GM23338 (cell line): Measurements from ENCODE around the gene ARID3A. TPM values are rescaled to one million over a fixed set of nuclear protein-coding genes. Genes with fewer than 3 reads are reported as not detected.

Experiments used
- ATAC-seq: fragments of 200-7000 bp; cut with Tn5 transposase; 3 replicates; pipeline ENCODE4 v1.9.1; 2020
- DNase-seq: peaks from one replicate; pipeline ENCODE4 v3.0.0-alpha.2; 2015; ENCODE audit warnings: low spot score
- H2AFZ ChIP-seq: fragments of 200-600 bp; sonication (generic); 2 replicates; pipeline ENCODE4 v1.8.0; 2016; ENCODE audit warnings: antibody characterized with exemption, mild to moderate bottlenecking, moderate library complexity
- H3F3A ChIP-seq: fragments of 200-600 bp; sonication (generic); replicated peaks from 2 replicates; pipeline ENCODE4 v1.8.0; 2017; ENCODE audit warnings: antibody characterized with exemption, mixed run types, low read depth
- H3K27ac ChIP-seq: fragments of 200-600 bp; sonication (generic); 2 replicates; pipeline ENCODE4 v1.6.1; 2016; ENCODE audit warnings: low read depth
- H3K27me3 ChIP-seq: fragments of 200-600 bp; sonication (generic); 2 replicates; pipeline ENCODE4 v1.8.0; 2016; ENCODE audit warnings: mild to moderate bottlenecking, mixed run types, moderate library complexity; ENCODE audit not compliant: insufficient read depth
- H3K36me3 ChIP-seq: fragments of 200-600 bp; sonication (generic); 2 replicates; pipeline ENCODE4 v1.8.0; 2016; ENCODE audit warnings: mild to moderate bottlenecking; ENCODE audit not compliant: insufficient read depth
- H3K4me1 ChIP-seq: fragments of 200-600 bp; sonication (generic); 2 replicates; pipeline ENCODE4 v1.8.0; 2016; ENCODE audit warnings: mild to moderate bottlenecking, moderate library complexity; ENCODE audit not compliant: insufficient read depth
- H3K4me2 ChIP-seq: fragments of 200-600 bp; sonication (generic); 2 replicates; pipeline ENCODE4 v1.7.1; 2017; ENCODE audit warnings: mixed run types
- H3K4me3 ChIP-seq: fragments of 200-600 bp; sonication (generic); 2 replicates; pipeline ENCODE4 v1.6.1; 2016; ENCODE audit warnings: mixed run types
- H3K79me2 ChIP-seq: fragments of 200-600 bp; sonication (generic); replicated peaks from 2 replicates; pipeline ENCODE4 v1.8.0; 2017; ENCODE audit warnings: mild to moderate bottlenecking; ENCODE audit not compliant: insufficient read depth
- H3K9me2 ChIP-seq: fragments of 200-600 bp; sonication (generic); 2 replicates; pipeline ENCODE4 v1.8.0; 2017; ENCODE audit not compliant: insufficient read depth
- H4K20me1 ChIP-seq: fragments of 200-600 bp; sonication (generic); replicated peaks from 2 replicates; pipeline ENCODE4 v1.8.0; 2017; ENCODE audit warnings: mild to moderate bottlenecking; ENCODE audit not compliant: insufficient read depth
- H3K27ac Mint-ChIP-seq: 2 replicates; pipeline ENCODE4 v1.8.0; 2020; ENCODE audit warnings: inconsistent platforms, mild to moderate bottlenecking, moderate library complexity, mixed read lengths
- H3K27me3 Mint-ChIP-seq: 3 replicates; pipeline ENCODE4 v1.8.0; 2022; ENCODE audit warnings: low read depth, mild to moderate bottlenecking, moderate library complexity, mixed read lengths, inconsistent platforms; ENCODE audit not compliant: insufficient read depth, poor library complexity
- H3K36me3 Mint-ChIP-seq: 3 replicates; pipeline ENCODE4 v1.8.0; 2021; ENCODE audit warnings: low read depth, mild to moderate bottlenecking, inconsistent platforms, moderate library complexity, mixed read lengths
- H3K4me1 Mint-ChIP-seq: 3 replicates; pipeline ENCODE4 v1.8.0; 2020; ENCODE audit warnings: mild to moderate bottlenecking, inconsistent platforms, mixed read lengths
- H3K4me3 Mint-ChIP-seq: 3 replicates; pipeline ENCODE4 v1.8.0; 2021; ENCODE audit warnings: moderate library complexity, mild to moderate bottlenecking, inconsistent platforms, mixed read lengths
- H3K9me3 Mint-ChIP-seq: 3 replicates; pipeline ENCODE4 v1.8.0; 2020; ENCODE audit warnings: moderate library complexity, mild to moderate bottlenecking, inconsistent platforms, mixed read lengths
- CREB1 ChIP-seq: fragments of 250-450 bp; sonication (Bioruptor Pico); IDR thresholded peaks from 2 replicates; pipeline ENCODE4 v1.5.0; 2020; ENCODE audit warnings: low read depth, mild to moderate bottlenecking, moderate library complexity
- EZH2 ChIP-seq: fragments of 200-600 bp; sonication (generic); IDR thresholded peaks from one replicate; pipeline ENCODE4 v1.8.0; 2017; ENCODE audit warnings: antibody characterized with exemption, mild to moderate bottlenecking, low read depth; ENCODE audit not compliant: unreplicated experiment
- JUNB ChIP-seq: IDR thresholded peaks from one replicate; pipeline ENCODE4 v1.6.1; 2016; ENCODE audit warnings: antibody characterized with exemption; ENCODE audit not compliant: unreplicated experiment
- POLR2AphosphoS5 ChIP-seq: IDR thresholded peaks from 2 replicates; pipeline ENCODE4 v1.6.1; 2016; ENCODE audit warnings: antibody characterized with exemption, low read depth
- ZNF114 ChIP-seq: fragments of 250-450 bp; sonication (Bioruptor Pico); IDR thresholded peaks from 2 replicates; pipeline ENCODE4 v1.5.0; 2020; ENCODE audit warnings: mild to moderate bottlenecking, moderate library complexity
- ZNF331 ChIP-seq: fragments of 250-450 bp; sonication (Bioruptor Pico); IDR thresholded peaks from 2 replicates; pipeline ENCODE4 v1.5.0; 2020; ENCODE audit warnings: low read depth, mild to moderate bottlenecking, moderate library complexity
- polyA plus RNA-seq: library from polyadenylated mRNA; unstranded; fragments of >200 nt; fragmentation: Nextera tagmentation; extraction: Ambion mirVana; gene quantifications from 2 replicates; pipeline ENCODE4 v1.2.1, GENCODE V29; 2016
- total RNA-seq: library from RNA; depleted of rRNA; stranded (reverse); fragments of >200 nt; shearing (Covaris generic); gene quantifications from 2 replicates; pipeline ENCODE4 v1.2.3, GENCODE V29; 2014
- TF ChIP-seq, protein P1 (sequence below): IDR thresholded peaks from one replicate; pipeline ENCODE4 v1.6.1; 2018; ENCODE audit warnings: antibody characterized with exemption; ENCODE audit not compliant: unreplicated experiment
- TF ChIP-seq, protein P2 (sequence below): IDR thresholded peaks from 2 replicates; pipeline ENCODE4 v1.6.1; 2016; ENCODE audit warnings: antibody characterized with exemption
- TF ChIP-seq, protein P3 (sequence below): fragments of 250-450 bp; sonication (Bioruptor Pico); IDR thresholded peaks from 2 replicates; pipeline ENCODE4 v1.5.0; 2020; ENCODE audit warnings: mild to moderate bottlenecking, moderate library complexity
- TF ChIP-seq, protein P4 (sequence below), 2 experiments: fragments of 200-600 bp in 1 of 2; sonication (generic) in 1 of 2; conservative IDR thresholded peaks; 2 replicates each; pipeline versions ENCODE4 v1.5.1 to v1.6.1; 2016 to 2017; ENCODE audit warnings: antibody characterized with exemption in 2 of 2, low read depth in 2 of 2, mild to moderate bottlenecking in 2 of 2, moderate library complexity in 1 of 2

The ARID3A gene
- total and polyA plus RNA-seq, 2 experiments from 2014 or later = 33.6 to 51.6 TPM

DNA sequence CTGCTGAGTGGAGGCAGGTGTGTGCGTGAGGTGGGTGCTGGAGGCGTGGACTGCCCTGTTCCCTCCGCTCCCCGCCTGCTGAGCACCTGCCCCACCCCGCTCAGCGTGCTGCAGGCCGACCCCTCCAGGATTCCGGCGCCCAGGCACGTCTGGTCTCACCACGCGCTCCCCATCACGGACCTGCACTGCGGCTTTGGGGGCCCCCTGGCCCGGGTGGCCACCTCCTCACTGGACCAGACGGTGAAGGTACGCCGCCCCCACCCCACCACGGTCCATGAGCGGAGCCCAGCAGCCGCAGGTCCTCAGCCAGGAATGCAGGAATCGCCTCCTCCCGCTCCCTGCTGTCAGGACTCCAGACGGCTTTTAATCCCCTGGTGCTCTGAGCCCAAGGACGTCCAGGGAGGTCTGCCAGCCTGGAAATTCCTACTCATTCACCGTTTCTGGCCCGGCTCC is 64.3 kb downstream of the ARID3A start (continued):
- TF ChIP-seq, protein P1, sequence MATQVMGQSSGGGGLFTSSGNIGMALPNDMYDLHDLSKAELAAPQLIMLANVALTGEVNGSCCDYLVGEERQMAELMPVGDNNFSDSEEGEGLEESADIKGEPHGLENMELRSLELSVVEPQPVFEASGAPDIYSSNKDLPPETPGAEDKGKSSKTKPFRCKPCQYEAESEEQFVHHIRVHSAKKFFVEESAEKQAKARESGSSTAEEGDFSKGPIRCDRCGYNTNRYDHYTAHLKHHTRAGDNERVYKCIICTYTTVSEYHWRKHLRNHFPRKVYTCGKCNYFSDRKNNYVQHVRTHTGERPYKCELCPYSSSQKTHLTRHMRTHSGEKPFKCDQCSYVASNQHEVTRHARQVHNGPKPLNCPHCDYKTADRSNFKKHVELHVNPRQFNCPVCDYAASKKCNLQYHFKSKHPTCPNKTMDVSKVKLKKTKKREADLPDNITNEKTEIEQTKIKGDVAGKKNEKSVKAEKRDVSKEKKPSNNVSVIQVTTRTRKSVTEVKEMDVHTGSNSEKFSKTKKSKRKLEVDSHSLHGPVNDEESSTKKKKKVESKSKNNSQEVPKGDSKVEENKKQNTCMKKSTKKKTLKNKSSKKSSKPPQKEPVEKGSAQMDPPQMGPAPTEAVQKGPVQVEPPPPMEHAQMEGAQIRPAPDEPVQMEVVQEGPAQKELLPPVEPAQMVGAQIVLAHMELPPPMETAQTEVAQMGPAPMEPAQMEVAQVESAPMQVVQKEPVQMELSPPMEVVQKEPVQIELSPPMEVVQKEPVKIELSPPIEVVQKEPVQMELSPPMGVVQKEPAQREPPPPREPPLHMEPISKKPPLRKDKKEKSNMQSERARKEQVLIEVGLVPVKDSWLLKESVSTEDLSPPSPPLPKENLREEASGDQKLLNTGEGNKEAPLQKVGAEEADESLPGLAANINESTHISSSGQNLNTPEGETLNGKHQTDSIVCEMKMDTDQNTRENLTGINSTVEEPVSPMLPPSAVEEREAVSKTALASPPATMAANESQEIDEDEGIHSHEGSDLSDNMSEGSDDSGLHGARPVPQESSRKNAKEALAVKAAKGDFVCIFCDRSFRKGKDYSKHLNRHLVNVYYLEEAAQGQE = no peak
- TF ChIP-seq ZNF114 (CRISPR knock-in tag) (no peak), JUNB (no peak), ZNF331 (CRISPR knock-in tag) (no peak), POLR2AphosphoS5 (no peak)
- TF ChIP-seq, protein P2, sequence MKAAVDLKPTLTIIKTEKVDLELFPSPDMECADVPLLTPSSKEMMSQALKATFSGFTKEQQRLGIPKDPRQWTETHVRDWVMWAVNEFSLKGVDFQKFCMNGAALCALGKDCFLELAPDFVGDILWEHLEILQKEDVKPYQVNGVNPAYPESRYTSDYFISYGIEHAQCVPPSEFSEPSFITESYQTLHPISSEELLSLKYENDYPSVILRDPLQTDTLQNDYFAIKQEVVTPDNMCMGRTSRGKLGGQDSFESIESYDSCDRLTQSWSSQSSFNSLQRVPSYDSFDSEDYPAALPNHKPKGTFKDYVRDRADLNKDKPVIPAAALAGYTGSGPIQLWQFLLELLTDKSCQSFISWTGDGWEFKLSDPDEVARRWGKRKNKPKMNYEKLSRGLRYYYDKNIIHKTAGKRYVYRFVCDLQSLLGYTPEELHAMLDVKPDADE = no peak

DNA sequence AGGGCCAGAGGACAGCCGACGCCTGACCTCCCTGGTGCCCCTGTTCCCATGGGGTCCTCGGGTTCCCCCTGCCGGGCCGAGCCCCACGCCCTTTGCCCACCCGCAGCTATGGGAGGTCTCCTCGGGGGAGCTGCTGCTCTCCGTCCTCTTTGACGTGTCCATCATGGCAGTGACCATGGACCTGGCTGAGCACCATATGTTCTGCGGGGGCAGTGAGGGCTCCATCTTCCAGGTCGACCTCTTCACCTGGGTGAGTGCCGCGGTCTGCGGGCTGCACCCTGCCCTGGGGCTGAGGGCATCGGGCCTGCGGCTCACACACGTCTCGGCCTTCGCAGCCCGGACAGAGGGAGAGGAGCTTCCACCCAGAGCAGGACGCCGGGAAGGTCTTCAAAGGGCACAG is 64.9 kb downstream of the ARID3A start:
- Mint-ChIP-seq H3K27ac (no peak overlapping the region), H3K4me3 (no peak overlapping the region), H3K27me3 (peaks cover 9% of the 10 kb centered on the region), H3K4me1 (peaks cover 3% of the 10 kb centered on the region; the same call in 1 of the 3 replicates), H3K9me3 (no peaks in the 10 kb centered on the region), H3K36me3 (peaks cover 40% of the 10 kb centered on the region)
- no peak for ATAC-seq
- no peaks in the 10 kb centered on the region for H3K9me2 ChIP-seq
- no peaks in the 10 kb centered on the region for H3K4me1 ChIP-seq
- H3K36me3 ChIP-seq = peaks cover 5% of the 10 kb centered on the region; the same call in 1 of the 2 replicates
- no peak overlapping the region for H3K4me2 ChIP-seq
- DNase-seq = no peak
- H3K4me3 ChIP-seq = no peak overlapping the region
- H3K27me3 ChIP-seq = no peaks in the 10 kb centered on the region
- no peak overlapping the region for H3K27ac ChIP-seq
- no peaks in the 10 kb centered on the region for H3K79me2 ChIP-seq
- H3F3A ChIP-seq = peaks cover 22% of the 10 kb centered on the region
- TF ChIP-seq ZNF114 (CRISPR knock-in tag) (no peak), POLR2AphosphoS5 (no peak), CREB1 (CRISPR knock-in tag) (no peak), EZH2 (no peak), ZNF331 (CRISPR knock-in tag) (no peak), JUNB (no peak)
- TF ChIP-seq, protein P2 = no peak
- TF ChIP-seq, protein P3, sequence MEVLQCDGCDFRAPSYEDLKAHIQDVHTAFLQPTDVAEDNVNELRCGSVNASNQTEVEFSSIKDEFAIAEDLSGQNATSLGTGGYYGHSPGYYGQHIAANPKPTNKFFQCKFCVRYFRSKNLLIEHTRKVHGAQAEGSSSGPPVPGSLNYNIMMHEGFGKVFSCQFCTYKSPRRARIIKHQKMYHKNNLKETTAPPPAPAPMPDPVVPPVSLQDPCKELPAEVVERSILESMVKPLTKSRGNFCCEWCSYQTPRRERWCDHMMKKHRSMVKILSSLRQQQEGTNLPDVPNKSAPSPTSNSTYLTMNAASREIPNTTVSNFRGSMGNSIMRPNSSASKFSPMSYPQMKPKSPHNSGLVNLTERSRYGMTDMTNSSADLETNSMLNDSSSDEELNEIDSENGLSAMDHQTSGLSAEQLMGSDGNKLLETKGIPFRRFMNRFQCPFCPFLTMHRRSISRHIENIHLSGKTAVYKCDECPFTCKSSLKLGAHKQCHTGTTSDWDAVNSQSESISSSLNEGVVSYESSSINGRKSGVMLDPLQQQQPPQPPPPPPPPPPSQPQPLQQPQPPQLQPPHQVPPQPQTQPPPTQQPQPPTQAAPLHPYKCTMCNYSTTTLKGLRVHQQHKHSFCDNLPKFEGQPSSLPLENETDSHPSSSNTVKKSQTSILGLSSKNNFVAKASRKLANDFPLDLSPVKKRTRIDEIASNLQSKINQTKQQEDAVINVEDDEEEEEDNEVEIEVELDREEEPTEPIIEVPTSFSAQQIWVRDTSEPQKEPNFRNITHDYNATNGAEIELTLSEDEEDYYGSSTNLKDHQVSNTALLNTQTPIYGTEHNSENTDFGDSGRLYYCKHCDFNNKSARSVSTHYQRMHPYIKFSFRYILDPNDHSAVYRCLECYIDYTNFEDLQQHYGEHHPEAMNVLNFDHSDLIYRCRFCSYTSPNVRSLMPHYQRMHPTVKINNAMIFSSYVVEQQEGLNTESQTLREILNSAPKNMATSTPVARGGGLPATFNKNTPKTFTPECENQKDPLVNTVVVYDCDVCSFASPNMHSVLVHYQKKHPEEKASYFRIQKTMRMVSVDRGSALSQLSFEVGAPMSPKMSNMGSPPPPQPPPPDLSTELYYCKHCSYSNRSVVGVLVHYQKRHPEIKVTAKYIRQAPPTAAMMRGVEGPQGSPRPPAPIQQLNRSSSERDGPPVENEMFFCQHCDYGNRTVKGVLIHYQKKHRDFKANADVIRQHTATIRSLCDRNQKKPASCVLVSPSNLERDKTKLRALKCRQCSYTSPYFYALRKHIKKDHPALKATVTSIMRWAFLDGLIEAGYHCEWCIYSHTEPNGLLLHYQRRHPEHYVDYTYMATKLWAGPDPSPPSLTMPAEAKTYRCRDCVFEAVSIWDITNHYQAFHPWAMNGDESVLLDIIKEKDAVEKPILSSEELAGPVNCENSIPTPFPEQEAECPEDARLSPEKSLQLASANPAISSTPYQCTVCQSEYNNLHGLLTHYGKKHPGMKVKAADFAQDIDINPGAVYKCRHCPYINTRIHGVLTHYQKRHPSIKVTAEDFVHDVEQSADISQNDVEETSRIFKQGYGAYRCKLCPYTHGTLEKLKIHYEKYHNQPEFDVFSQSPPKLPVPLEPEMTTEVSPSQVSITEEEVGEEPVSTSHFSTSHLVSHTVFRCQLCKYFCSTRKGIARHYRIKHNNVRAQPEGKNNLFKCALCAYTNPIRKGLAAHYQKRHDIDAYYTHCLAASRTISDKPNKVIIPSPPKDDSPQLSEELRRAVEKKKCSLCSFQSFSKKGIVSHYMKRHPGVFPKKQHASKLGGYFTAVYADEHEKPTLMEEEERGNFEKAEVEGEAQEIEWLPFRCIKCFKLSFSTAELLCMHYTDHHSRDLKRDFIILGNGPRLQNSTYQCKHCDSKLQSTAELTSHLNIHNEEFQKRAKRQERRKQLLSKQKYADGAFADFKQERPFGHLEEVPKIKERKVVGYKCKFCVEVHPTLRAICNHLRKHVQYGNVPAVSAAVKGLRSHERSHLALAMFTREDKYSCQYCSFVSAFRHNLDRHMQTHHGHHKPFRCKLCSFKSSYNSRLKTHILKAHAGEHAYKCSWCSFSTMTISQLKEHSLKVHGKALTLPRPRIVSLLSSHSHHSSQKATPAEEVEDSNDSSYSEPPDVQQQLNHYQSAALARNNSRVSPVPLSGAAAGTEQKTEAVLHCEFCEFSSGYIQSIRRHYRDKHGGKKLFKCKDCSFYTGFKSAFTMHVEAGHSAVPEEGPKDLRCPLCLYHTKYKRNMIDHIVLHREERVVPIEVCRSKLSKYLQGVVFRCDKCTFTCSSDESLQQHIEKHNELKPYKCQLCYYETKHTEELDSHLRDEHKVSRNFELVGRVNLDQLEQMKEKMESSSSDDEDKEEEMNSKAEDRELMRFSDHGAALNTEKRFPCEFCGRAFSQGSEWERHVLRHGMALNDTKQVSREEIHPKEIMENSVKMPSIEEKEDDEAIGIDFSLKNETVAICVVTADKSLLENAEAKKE (CRISPR knock-in tag) = no peak
- TF ChIP-seq, protein P4, sequence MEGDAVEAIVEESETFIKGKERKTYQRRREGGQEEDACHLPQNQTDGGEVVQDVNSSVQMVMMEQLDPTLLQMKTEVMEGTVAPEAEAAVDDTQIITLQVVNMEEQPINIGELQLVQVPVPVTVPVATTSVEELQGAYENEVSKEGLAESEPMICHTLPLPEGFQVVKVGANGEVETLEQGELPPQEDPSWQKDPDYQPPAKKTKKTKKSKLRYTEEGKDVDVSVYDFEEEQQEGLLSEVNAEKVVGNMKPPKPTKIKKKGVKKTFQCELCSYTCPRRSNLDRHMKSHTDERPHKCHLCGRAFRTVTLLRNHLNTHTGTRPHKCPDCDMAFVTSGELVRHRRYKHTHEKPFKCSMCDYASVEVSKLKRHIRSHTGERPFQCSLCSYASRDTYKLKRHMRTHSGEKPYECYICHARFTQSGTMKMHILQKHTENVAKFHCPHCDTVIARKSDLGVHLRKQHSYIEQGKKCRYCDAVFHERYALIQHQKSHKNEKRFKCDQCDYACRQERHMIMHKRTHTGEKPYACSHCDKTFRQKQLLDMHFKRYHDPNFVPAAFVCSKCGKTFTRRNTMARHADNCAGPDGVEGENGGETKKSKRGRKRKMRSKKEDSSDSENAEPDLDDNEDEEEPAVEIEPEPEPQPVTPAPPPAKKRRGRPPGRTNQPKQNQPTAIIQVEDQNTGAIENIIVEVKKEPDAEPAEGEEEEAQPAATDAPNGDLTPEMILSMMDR (conservative IDR thresholded peaks at IDR 0.05; ENCODE audit: low read depth in 2 of 2) = no peak
- H4K20me1 ChIP-seq = peaks cover 1% of the 10 kb centered on the region; the same call in 1 of the 2 replicates
- no peak overlapping the region for H2AFZ ChIP-seq
